Activated CD4-positive, CD25-positive, alpha-beta regulatory T cell (primary cell): ENCODE measurements around the gene SLCO3A1.

Experiments used
- DNase-seq, 4 experiments: peaks; one replicate each; lab custom pipeline; 2025; lab: John Stamatoyannopoulos, UW

SLCO3A1 gene

DNA sequence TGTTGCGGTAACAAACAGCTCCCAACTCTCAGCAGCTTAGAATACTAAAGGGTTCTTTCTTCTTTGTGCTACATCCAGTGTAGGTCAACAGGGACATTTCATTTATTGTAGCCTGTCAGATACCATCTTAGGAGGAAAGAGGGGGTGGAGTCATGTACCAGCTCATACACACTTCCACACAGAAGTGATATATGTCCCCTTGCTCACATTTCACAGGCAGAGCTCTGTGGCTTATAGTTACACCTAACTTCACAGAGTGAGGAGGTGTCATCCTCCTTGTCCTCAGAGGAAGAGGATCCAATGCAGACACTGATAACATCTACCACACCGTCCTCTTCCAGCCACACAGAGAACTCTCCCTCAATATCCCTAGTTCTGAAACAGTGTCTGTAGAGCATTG, 247.2 kb downstream of the SLCO3A1 start:
- no peak for DNase-seq

DNA sequence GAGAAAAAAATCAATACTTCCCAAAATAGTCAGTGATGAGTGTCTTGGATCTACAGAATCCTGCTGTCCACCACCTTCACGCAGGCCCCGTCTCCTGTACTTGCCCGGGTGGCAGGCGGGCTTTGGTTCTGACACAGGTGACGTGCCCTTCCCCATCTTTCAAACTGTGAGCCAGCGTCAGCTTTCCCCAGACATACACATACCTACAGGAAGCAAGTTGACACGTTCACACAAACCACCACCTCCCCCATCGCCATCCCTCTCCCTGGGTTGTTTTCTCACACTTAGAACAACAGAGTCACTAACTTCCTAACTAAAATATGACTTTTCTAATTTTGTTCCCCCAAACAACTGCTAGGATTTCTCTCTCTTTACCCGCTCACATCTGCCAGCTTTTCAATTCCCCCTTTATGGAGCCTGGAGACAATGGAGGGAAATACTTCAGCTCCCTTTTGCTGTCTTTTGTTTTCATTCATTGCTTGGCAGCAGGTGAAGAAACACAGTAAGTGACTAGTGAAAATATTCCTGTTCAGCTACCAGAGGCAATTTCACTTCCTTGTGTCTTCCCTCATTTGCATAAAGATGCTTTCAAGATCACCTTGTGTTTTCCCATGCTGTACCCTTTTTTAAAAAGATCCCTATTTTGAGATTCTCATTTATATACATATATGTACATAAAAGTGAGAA, 248.3 kb downstream of the SLCO3A1 start:
- no peak for DNase-seq

DNA sequence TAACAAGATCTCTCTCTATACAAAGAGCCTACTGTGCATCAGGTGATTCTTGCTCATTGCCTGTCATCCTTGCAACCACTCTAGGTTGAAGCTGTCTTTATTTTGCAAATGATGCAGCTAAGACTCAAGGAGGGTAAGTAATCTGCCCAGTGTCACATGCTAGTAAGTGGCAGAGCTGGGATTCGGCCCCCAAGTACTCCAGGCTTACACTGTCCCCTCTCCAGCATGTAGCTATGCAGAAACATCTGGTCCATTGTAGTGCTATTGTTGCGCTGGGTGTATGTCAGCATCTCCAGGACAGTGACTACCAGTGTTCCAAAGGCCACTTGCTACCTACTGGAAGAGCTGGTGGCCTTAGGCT, 248.9 kb downstream of the SLCO3A1 start:
- no peak for DNase-seq

DNA sequence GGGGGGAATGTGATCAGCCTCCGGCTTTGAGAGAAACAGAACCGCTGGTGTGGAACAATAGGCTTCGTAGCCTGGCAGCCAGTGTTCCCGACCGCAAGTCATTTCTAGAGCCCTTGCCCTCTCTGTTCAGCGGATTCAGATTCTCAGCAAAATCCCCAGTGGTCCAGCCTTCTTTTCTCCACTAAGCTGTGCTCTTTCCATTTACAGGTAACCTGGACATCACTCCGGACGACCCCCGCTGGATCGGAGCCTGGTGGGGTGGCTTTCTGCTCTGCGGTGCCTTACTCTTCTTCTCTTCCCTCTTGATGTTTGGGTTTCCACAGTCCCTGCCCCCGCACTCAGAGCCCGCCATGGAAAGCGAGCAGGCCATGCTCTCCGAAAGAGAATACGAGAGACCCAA, 250.6 kb downstream of the SLCO3A1 start:
- no peak for DNase-seq

DNA sequence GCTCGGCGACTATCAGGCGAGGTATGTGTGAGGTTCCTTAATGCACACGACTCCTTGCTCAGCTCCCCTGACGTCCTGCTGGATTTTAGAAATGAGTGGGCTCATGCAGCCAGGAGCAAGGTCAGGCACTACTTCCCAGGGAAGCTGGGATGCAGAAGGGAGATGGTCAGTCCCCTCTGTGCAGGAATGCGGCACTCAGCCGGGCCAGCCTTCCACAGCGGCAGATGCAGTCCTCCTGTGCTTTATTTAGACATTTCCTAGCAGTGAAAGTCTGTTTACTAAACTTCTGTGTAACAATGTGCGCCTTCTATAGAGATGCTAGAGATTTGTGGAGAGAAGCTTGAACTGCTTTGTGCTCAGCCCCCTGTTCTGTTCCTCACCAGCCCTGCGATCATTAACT, 252.1 kb downstream of the SLCO3A1 start:
- no peak for DNase-seq

DNA sequence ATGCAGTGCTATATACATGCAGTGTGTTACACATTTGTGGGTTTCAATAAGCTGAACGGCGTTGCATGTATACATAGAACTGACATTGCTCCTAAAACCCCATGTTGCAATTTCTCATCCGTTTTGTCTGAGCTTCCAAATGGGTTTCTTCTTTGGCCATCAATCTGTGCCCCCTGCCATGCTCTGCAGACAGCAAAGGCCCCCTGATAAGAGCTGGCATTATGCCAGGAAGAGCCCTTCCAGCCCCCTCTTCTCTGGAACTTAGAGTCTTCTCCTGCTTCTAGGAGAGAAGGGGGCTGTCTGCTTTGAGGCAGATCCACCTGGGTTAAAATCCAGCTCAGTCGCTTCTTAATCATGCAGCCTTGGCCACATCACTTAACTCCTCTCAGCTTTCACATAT, 254.0 kb downstream of the SLCO3A1 start:
- no peak for DNase-seq

DNA sequence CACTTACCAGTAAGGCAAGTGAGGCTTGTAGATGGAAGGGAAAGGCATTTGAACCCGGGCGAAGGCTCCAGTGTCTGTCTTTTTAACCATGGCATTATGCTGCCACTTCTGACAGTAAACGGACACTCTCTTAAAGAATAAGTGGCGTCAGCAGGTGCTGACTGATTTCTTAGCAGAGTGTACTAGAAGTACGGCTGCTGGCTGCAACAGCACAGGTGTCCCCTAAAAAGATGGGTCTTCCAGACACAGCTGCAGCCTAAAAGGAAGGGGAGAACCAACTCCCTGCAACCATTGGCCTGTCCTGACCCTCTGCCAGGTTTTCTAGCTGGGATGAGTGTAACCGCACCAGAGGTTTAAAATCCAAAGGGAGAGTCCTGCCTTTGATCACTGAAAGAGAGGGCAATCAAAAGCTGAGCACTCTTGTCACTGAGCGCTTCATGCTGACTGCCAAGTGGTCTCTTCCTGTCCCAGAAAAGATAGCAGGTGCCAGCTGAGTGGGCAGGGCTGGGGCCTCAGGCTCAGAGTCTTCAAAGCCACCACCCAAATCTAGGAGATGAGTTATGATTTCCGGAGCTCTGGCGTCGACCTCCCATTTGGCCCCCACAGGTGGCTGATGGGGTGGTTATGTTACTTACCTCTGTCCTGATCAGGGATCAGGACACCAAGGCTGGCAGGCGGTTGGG, 255.8 kb downstream of the SLCO3A1 start:
- no peak for DNase-seq

DNA sequence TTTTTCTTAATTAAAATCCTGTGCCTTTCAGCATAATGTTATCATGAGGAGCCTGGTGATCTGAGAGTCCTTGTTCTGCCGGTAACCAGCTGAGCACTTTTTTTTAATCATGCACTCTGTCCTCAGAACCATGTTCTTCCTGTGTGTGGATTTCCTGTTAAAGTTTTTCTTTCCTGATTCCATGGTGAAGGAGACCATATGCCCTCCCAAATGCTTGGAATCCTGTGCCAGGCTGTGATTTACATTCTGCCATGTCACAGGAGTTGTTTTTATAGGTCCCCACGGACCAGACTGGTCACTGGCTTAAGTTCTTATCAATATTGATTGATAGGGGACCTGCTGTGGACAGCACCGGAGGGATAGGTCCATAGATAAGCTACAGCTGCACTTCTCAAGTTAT, 257.8 kb downstream of the SLCO3A1 start:
- DNase-seq = no peak

DNA sequence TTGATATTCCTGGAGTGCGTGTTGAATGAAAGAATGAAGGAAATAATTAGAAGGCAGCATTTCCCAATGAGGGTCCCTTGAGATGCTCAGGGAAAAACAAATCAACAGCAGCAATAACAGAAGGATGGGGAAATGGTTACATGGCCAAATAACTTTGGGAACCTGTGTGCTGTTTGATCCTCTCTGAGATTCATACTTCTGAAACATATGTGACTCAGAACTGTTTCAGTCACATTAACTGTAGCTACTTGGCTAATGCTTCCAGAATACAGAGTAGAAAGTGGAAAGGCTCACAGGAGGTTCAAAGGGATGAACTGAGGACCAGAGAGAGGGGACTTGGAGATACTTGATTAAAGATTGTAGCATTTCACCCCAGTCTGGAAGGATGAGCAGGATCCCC, 258.2 kb downstream of the SLCO3A1 start:
- no peak for DNase-seq

DNA sequence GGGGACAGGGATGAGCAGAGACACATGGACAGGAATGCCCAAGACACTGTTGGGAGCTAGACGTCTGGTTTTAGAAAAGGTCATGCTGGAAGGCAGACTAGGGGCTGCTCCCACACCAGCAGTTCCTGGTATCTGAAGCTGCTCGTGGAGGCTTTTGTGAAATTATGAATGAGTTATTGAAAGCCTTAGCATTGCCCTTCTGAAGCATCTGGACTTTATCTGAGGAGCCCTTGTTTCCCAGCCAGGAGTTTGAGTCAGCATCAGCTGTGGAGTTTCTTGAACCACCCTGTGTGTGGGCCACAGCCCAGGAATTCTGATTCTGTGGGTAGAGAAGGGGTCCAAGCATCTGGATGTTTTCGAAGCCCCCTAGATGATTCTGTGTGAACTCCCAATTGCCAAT, 258.7 kb downstream of the SLCO3A1 start:
- no peak for DNase-seq

DNA sequence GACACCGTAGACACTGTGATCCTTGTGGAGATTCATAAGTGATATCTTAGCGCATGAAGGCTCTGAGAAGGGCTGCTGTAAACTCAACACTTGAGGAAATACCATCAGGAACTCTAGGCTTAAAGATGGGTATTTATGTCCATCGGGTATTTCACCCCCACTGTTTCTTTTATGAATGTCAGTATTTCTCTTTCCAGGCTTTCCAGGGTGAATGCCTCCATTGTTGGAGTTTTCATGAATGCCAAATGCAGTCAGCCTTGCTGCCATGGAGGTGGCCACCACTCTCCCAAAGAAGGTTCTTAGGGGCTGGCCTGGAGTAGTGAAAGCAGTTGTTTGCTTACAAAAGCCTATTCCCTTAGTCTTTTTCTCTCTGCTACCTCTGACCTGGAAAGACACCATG, 259.2 kb downstream of the SLCO3A1 start:
- no peak for DNase-seq

DNA sequence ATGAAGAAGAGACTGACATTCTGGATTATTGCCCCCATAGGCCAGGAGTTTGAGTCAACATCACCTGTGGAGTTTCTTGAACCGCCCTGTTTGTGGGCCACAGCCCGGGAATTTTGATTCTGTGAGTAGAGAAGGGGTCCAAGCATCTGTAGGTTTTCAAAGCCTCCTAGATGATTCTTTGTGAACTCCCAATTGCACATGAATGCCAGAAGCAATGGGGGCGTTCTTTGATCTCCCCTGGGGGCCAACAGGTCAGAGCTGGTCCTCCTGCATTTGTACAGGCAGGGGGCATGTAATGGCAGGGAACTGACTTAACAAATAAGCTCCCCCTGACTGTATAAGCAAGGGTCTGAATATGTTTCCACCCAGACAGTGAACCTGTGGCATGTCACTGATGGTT, 260.3 kb downstream of the SLCO3A1 start:
- no peak for DNase-seq

DNA sequence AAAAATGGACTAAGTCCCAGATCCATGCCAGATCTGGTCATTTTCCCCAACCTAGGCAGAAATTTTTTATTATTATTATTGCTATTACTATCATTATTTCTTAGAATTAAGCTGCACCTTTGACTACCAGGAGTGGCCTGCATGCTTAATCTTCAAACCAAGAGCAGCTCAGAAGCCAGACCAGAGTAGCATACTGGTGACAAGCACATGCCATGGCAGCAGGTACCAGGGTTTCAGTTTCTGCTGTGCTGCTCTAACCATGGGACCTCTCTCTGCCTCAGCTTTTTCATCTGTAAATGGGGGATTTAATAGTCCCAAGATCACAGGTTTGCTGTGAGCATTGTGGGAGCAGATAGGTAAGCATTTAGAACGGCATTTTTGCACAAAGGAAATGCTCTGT, 262.3 kb downstream of the SLCO3A1 start:
- DNase-seq = no peak

DNA sequence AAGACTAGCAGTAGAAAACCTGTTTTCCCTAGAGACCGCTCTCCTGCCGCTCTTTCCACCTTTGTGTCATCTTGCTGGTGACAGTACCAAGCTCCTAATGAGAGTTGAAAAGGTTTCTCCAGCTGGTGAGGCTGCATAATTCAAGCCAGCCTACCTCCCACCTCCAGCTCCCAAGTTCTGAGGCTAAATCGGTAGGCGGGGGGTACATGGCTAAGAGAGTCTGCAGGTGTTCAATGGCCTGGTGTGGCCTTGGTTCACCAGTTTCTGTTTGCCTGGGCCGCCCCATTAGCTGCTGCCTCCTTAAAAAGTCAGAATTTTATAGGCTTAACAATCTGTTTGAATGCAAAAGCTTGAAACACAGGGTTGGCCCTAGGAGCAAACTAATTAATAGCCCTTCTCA, 262.8 kb downstream of the SLCO3A1 start:
- no peak for DNase-seq

DNA sequence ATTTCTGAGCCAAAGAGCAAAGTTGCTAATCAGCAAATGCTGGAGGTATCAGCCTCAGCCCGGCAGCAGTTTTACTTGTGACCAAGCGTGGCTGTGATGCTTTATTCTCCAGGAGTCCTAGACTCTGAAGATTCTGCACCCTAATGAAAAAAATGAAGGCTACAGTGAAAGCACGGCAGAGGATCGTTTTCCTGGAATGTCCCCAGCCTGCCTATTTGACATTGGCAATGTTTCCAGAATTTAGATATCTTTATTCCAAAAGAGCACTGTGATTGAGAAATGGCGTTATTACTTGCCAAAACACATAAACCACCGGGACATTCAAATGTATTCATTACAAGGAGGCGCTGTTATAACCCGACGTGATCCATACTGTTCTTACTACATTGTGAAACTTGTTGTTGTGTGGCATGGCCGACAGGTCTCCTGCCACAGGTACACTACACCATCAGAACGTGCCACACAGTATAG, 263.8 kb downstream of the SLCO3A1 start:
- DNase-seq = no peak

DNA sequence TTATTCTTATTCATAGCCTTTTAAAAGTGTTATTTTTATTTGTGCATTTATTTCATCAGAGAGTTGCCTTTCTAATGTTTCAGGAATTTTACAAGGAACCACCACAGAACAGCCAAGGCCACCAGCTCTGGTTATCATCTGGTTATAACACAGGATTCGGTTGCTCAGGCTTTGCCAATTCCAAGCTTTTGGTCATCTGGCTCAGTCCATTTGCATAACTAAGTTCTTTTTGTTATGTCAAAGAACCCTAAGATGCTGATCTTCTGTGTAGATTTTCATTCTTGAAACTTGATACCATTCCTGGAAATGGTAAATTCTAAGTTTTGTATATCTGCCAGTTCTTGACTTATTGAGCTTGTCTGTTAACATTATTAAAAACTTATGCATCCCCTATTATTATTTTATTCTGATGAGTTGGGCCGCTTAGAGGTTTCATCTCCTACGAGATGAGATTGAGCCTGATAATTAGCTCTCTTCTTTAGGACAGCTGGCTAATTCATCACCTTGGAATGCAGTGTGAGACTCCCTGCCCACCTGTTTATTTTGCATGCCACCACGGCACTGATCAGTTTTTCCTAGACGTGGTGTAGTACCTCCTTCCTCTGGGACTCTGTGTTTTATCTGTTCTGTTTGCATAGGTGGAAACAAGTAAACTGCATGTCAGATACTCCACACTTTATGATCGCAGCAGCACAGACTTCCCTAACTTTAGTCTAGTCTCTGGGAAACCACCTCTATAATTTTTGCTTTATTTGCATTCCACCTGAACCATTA, 264.8 kb downstream of the SLCO3A1 start:
- DNase-seq = no peak

DNA sequence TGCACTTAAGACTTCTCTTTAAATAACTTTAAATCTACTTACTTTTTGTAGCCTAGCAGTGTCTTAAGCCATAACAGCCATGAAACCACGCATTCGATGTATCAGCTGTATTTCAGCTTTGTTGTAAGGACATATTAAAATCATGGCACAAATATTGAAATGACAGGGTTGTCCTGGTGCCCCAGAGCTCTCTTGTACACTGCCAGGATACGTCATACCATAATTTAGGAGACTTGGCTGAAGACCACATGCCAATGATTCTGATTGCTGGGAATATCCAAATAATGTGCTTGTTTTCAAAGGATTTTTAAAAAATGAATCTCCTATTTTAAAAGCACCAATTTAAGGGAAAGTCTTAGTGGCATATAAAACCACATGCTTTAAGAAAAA, 265.4 kb downstream of the SLCO3A1 start:
- no peak for DNase-seq

DNA sequence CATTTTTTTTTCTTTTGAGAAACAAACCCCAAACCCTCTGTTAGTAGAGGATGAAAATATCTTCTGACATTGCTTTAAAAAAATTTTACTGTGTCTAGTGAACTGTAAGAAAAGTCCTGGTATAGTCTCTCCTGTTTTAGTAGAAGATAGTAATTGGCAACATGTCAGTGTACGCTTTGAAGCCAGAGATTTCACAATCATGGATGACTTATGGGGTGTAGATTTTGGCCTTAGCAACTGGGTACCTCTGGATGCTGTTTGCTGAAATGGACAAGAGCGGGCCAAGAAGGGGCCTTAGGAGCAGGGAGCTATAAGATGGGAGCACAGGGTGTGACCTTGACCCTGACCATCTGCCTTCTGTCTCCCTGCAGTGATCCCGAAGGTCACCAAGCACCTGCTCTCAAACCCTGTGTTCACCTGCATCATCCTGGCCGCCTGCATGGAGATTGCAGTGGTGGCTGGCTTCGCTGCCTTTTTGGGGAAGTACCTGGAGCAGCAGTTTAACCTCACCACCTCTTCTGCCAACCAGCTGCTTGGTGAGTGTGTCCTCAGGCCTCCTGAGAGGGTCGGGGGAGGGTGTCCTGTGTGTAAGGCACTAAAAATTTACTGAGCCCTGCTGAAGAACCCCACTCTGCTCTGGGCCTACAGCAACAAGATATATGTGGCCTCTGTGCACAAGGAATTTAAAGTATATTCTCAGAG, 266.7 kb downstream of the SLCO3A1 start:
- DNase-seq = no peak

DNA sequence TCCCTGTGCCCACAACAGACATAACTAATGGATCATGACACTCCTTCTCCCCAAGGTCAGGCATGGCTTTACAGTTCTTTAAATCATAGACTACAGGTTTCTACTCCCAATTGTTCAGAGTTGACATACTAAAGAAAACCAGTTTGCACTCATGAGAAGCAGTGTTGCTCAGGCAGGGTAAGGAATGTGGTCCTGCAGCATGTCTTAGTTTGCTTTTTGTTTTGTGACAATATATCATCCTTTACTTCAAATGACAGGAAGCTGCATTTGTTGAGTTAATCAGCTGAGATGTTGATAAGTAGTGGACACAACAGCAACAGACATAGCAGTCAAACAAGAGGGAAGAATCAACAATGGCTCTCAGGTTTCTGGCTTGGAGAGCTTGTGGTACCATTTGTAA, 267.5 kb downstream of the SLCO3A1 start:
- DNase-seq = no peak

DNA sequence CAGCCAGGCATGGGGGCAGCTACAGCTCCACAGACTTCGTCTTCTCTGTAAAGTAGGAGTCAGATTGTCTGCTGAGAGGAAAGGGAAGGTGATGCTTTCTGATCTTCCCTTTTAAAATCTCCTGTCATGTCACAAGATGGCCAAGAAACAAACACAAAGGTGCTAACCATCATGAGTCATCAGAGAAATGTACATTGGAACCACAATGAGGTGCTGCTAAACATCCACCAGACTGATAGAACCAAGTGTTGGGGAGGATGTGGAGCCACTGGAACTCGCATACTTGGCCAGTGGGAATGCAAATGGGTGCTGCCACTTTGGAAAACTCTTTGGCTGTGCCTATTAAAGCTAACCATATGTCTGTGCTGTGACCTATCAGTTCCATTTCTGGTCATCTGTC, 268.8 kb downstream of the SLCO3A1 start:
- no peak for DNase-seq

DNA sequence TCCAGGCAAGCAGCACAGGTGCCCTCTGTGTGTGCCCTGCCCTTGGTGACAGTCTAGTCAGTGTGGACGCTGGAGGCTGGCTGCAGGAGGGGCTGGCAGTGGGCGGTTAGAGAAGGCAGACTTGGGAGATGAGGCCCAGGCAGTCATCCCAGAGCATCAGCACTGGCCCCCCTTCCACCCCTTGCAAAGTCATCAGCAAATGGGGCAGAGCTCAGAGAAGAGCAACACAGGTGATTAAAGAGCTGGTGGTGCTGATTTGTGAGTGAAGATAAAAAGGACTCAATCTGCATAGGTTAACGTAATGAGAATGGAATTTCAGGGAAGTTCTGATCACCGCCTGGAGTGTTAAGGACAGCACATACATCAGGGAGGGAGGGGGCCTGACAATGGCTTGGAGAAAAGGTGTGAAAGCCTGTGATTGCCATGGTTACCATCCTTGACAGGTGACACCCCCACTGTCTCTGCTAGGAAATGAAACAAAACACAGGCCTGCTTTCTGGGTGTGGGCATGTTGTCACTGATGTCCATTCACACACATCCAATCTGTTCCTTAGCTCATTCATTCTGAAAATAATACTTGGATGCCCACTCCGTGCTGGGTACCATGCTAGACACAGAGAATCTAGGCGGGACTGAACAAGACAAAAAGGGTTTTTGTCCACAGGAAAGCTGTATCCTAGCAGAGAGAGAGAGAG, 270.6 kb downstream of the SLCO3A1 start:
- no peak for DNase-seq

DNA sequence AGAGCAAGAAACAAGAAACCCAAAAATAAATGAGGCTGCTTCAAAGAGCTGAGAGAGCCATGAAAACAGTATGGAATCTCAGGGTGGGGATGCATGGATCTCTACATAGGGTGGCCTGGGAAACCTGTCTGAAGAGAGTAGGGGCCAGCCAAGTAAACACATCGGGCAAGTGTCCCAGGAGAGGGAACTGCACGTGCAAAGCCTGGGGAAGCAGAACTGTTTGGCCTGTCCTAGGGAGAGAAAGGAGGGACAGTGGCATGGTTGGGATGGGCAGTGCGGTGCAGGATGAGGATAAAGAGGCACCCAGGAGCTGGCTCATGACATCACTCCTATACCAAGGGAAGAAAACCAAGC, 271.1 kb downstream of the SLCO3A1 start:
- DNase-seq = no peak
